SU-DHL-6 (cell line): ENCODE measurements around the gene SRA1.

Source experiments
- H2AFZ ChIP-seq: fragments of 200-600 bp; sonication (generic); 2 replicates; pipeline ENCODE4 v1.6.1; 2014; ENCODE audit warnings: low read depth, mild to moderate bottlenecking, moderate library complexity, mixed read lengths, antibody characterized with exemption, low read length; ENCODE audit not compliant: severe bottlenecking
- H3F3A ChIP-seq: fragments of 200-600 bp; shearing (Covaris generic); 2 replicates; pipeline ENCODE4 v1.6.0; 2016; ENCODE audit warnings: antibody characterized with exemption, mild to moderate bottlenecking; ENCODE audit not compliant: insufficient read depth
- H3K27ac ChIP-seq: fragments of 200-600 bp; sonication (generic); 2 replicates; pipeline ENCODE4 v1.5.1; 2016; ENCODE audit warnings: low read depth, mild to moderate bottlenecking, low read length, moderate library complexity, mixed read lengths
- H3K27me3 ChIP-seq: fragments of 200-600 bp; sonication (generic), shearing (Covaris generic); 2 replicates; pipeline ENCODE4 v1.6.0; 2014; ENCODE audit warnings: mild to moderate bottlenecking, low read length
- H3K36me3 ChIP-seq: fragments of 200-600 bp; sonication (generic); 2 replicates; pipeline ENCODE4 v1.6.1; 2014; ENCODE audit warnings: mild to moderate bottlenecking, low read length, mixed read lengths
- H3K4me2 ChIP-seq: fragments of 300-600, 200-600 bp; shearing (Covaris generic), sonication (generic); 2 replicates; pipeline ENCODE4 v1.6.0; 2014; ENCODE audit warnings: low read length, low read depth, mild to moderate bottlenecking; ENCODE audit not compliant: poor library complexity, severe bottlenecking
- H3K4me3 ChIP-seq: fragments of 200-600 bp; sonication (generic); 2 replicates; pipeline ENCODE4 v1.5.1; 2014; ENCODE audit warnings: antibody characterized with exemption, low read length, mild to moderate bottlenecking, mixed read lengths; ENCODE audit not compliant: insufficient read depth, poor library complexity, severe bottlenecking
- H3K79me2 ChIP-seq: fragments of 200-600 bp; sonication (generic); 2 replicates; pipeline ENCODE4 v1.6.1; 2014; ENCODE audit warnings: mild to moderate bottlenecking, low read length, moderate library complexity; ENCODE audit not compliant: insufficient read depth
- H3K9ac ChIP-seq: fragments of 200-600 bp; sonication (generic); 2 replicates; pipeline ENCODE4 v1.7.0; 2014; ENCODE audit warnings: mild to moderate bottlenecking, low read length
- H3K9me2 ChIP-seq: fragments of 200-600 bp; sonication (generic); replicated peaks from 2 replicates; pipeline ENCODE4 v1.6.1; 2014; ENCODE audit warnings: low read length; ENCODE audit not compliant: insufficient read depth
- H3K9me3 ChIP-seq: fragments of 200-600 bp; sonication (generic); 2 replicates; pipeline ENCODE4 v1.6.1; 2014; ENCODE audit warnings: low read length, mixed read lengths; ENCODE audit not compliant: insufficient read depth
- H4K20me1 ChIP-seq: fragments of 200-600 bp; sonication (generic); 2 replicates; pipeline ENCODE4 v1.6.1; 2014; ENCODE audit warnings: low read depth, mild to moderate bottlenecking, antibody characterized with exemption, low read length, moderate library complexity, mixed read lengths
- EZH2phosphoT487 ChIP-seq: fragments of 200-600 bp; sonication (generic), shearing (Covaris generic); conservative IDR thresholded peaks from 2 replicates; pipeline ENCODE4 v1.6.1; 2018; ENCODE audit warnings: mild to moderate bottlenecking, antibody characterized with exemption, low read length, moderate library complexity, mixed read lengths
- TF ChIP-seq, protein P1 (sequence below): fragments of 200-600 bp; sonication (generic); IDR thresholded peaks from one replicate; pipeline ENCODE4 v1.5.1; 2017; ENCODE audit warnings: antibody characterized with exemption, mild to moderate bottlenecking, low read length, moderate library complexity; ENCODE audit not compliant: insufficient read depth, poor library complexity, severe bottlenecking

Gene SRA1

GRCh38 chr5:140544986-140545385 lies 12.3 kb downstream of the SRA1 start:
- Histone ChIP-seq H3K9ac (no peak overlapping the region), H3K4me2 (no peak overlapping the region), H3K79me2 (no peaks in the 10 kb centered on the region), H3K36me3 (peaks cover 10% of the 10 kb centered on the region), H3F3A (peaks cover 8% of the 10 kb centered on the region; the same call in 1 of the 2 replicates), H3K9me3 (no peaks in the 10 kb centered on the region), H4K20me1 (no peaks in the 10 kb centered on the region), H3K27ac (no peak overlapping the region), H2AFZ (no peak overlapping the region), H3K27me3 (no peaks in the 10 kb centered on the region), H3K4me3 (no peak overlapping the region), H3K9me2 (no peaks in the 10 kb centered on the region)
- TF ChIP-seq, protein P1, sequence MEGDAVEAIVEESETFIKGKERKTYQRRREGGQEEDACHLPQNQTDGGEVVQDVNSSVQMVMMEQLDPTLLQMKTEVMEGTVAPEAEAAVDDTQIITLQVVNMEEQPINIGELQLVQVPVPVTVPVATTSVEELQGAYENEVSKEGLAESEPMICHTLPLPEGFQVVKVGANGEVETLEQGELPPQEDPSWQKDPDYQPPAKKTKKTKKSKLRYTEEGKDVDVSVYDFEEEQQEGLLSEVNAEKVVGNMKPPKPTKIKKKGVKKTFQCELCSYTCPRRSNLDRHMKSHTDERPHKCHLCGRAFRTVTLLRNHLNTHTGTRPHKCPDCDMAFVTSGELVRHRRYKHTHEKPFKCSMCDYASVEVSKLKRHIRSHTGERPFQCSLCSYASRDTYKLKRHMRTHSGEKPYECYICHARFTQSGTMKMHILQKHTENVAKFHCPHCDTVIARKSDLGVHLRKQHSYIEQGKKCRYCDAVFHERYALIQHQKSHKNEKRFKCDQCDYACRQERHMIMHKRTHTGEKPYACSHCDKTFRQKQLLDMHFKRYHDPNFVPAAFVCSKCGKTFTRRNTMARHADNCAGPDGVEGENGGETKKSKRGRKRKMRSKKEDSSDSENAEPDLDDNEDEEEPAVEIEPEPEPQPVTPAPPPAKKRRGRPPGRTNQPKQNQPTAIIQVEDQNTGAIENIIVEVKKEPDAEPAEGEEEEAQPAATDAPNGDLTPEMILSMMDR, result no peak
- no peak for TF ChIP-seq EZH2phosphoT487

DNA sequence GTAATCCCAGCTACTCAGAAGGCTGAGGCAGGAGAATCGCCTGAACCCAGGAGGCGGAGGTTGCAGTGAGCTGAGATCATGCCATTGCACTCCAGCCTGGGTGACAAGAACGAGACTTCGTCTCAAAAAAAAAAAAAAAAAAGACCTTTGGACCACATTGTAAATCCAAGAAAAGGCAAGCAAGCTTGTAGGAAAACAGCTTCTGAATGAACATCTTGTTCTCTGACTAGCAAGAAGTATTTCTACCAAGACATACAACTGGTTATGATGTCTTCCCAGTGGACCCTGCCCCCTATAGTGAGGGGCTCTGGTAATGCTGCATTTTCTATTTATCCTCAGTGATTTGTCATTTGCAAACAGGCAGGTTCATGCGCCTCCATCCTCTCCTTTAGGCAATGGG lies 14.3 kb downstream of the SRA1 start:
- TF ChIP-seq, protein P1, result no peak
- TF ChIP-seq EZH2phosphoT487, result no peak
- no peak overlapping the region for H2AFZ ChIP-seq
- no peaks in the 10 kb centered on the region for H4K20me1 ChIP-seq
- no peak overlapping the region for H3K4me3 ChIP-seq
- H3K9me2 ChIP-seq, result no peaks in the 10 kb centered on the region
- H3K9ac ChIP-seq, result no peak overlapping the region
- peaks cover 6% of the 10 kb centered on the region; the same call in 1 of the 2 replicates for H3F3A ChIP-seq
- H3K36me3 ChIP-seq, result peaks cover 30% of the 10 kb centered on the region
- no peaks in the 10 kb centered on the region for H3K9me3 ChIP-seq
- H3K27ac ChIP-seq, result no peak overlapping the region
- no peaks in the 10 kb centered on the region for H3K27me3 ChIP-seq
- no peak overlapping the region for H3K4me2 ChIP-seq
- H3K79me2 ChIP-seq, result no peaks in the 10 kb centered on the region

DNA sequence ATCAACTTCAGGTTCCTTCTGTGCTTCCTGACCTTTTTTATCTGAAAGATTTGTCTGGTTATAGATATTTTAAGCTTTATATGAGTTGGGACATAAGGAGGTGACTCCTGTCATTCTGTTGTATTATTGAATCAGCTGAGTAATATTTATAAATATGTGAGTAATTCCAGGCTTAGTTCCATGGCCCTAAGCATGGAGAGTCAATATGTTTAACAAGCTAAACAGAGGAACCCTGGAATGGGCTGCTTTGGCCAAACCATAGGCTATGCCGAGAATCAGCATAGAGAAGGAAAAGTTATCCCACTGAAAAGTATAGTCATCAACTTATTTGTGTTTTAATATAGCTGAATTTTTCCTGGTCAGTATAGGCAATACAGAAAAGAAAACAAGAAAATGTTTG lies 17.0 kb downstream of the SRA1 start:
- Histone ChIP-seq H3K27ac (no peak overlapping the region), H3F3A (peaks cover under 1% of the 10 kb centered on the region; the same call in 1 of the 2 replicates), H3K4me3 (no peak overlapping the region), H3K4me2 (no peak overlapping the region), H3K9me3 (no peaks in the 10 kb centered on the region), H3K27me3 (no peaks in the 10 kb centered on the region), H3K9ac (no peak overlapping the region), H3K9me2 (no peaks in the 10 kb centered on the region), H2AFZ (no peak overlapping the region), H4K20me1 (no peaks in the 10 kb centered on the region), H3K36me3 (peaks cover 44% of the 10 kb centered on the region), H3K79me2 (peaks cover 4% of the 10 kb centered on the region; the same call in 1 of the 2 replicates)
- TF ChIP-seq, protein P1, result no peak
